ENCODE data around the gene CLASP1. TPM values are rescaled to one million over a fixed set of nuclear protein-coding genes. Genes with fewer than 3 reads are reported as not detected.

CLASP1 gene
- total RNA-seq, 1 experiment from 2014 or later, result 45.9 TPM

- WGBS (ENCODE audit: extremely low coverage, insufficient read length, low lambda C conversion rate), result no CpG with 5 or more reads among the region's 7 CpGs
- Histone ChIP-seq H3K18ac (ENCODE audit: insufficient read length, low read depth, low read length) (no peak overlapping the region), H3T11ph (ENCODE audit: low read length) (no peak overlapping the region), H4K91ac (ENCODE audit: insufficient read length, low read depth, low read length) (no peak overlapping the region), H3K9ac (ENCODE audit: extremely low read depth, insufficient read length, low read length) (no peak overlapping the region), H2BK20ac (ENCODE audit: low read depth, low read length, poor library complexity, severe bottlenecking) (no peak overlapping the region), H3K23me2 (ENCODE audit: insufficient read length, low read depth, low read length, poor library complexity, severe bottlenecking) (no peaks in the 10 kb centered on the region), H3K14ac (ENCODE audit: insufficient read depth, low read length) (no peak overlapping the region), H3K79me1 (ENCODE audit: insufficient read depth, low read depth, low read length, poor library complexity, severe bottlenecking) (no peaks in the 10 kb centered on the region), H2AFZ (ENCODE audit: low read length) (no peak overlapping the region), H3K4me1 (ENCODE audit: insufficient read depth, low read length) (no peaks in the 10 kb centered on the region), H2BK15ac (ENCODE audit: low read depth, low read length) (no peak overlapping the region), H3K23ac (ENCODE audit: insufficient read length, low read depth, low read length) (no peak overlapping the region), H3K9me3 (ENCODE audit: control insufficient read depth, low read depth, low read length) (no peaks in the 10 kb centered on the region), H3K79me2 (ENCODE audit: insufficient read depth, low read length) (no peaks in the 10 kb centered on the region), H4K5ac (ENCODE audit: insufficient read length, low read depth, low read length) (no peak overlapping the region), H2BK12ac (ENCODE audit: insufficient read length, low read depth, low read length) (no peak overlapping the region), H2BK120ac (ENCODE audit: low read depth, low read length, poor library complexity, severe bottlenecking) (no peak overlapping the region), H4K20me1 (ENCODE audit: control insufficient read depth, insufficient read depth, insufficient read length) (no peaks in the 10 kb centered on the region), H3K27me3 (ENCODE audit: insufficient read depth, low read length) (no peaks in the 10 kb centered on the region), H3K4ac (ENCODE audit: low read depth, low read length) (no peak overlapping the region), H3K27ac (ENCODE audit: insufficient read length, low read depth, low read length) (no peak overlapping the region), H3K4me2 (ENCODE audit: insufficient read depth, insufficient read length, low read length) (no peak overlapping the region), H3K56ac (ENCODE audit: insufficient read length, low read depth, low read length) (no peak overlapping the region), H2AK5ac (ENCODE audit: insufficient read length, low read length) (no peak overlapping the region), H4K8ac (replicated peaks; ENCODE audit: insufficient read length, low read depth, low read length) (no peak overlapping the region), H2BK5ac (ENCODE audit: insufficient read length, low read length) (no peak overlapping the region)
- H3K36me3 Mint-ChIP-seq (ENCODE audit: insufficient read depth in 1 of 3, low read depth in 3 of 3), result no peaks in the 10 kb centered on the region
- H3K4me1 Mint-ChIP-seq, result peaks cover 2 to 5% of the 10 kb centered on the region in 2 experiments; a peak in 3 of 4 replicates
- no peak overlapping the region for H3K27ac Mint-ChIP-seq
- TF ChIP-seq CTCF (conservative IDR thresholded peaks at IDR 0.05), result no peak
- H3K4me3 Mint-ChIP-seq, result no peak overlapping the region
- H3K9me3 Mint-ChIP-seq, result no peaks in the 10 kb centered on the region; a peak in 1 of 5 replicates
- H3K27me3 Mint-ChIP-seq (ENCODE audit: low read depth), result peaks cover 13% of the 10 kb centered on the region
- no peak for DNase-seq
Observed at GRCh38 chr2:121295911-121296650, 353.2 kb downstream of the CLASP1 start.

All from H9 (cell line).